ENCODE results near the gene NUTM2F.
"Not testable (repeated sequence)": the region's sequence is repeated elsewhere in the genome, so short reads cannot be mapped to it uniquely, and the experiment has no call there.

NUTM2F gene

DNA sequence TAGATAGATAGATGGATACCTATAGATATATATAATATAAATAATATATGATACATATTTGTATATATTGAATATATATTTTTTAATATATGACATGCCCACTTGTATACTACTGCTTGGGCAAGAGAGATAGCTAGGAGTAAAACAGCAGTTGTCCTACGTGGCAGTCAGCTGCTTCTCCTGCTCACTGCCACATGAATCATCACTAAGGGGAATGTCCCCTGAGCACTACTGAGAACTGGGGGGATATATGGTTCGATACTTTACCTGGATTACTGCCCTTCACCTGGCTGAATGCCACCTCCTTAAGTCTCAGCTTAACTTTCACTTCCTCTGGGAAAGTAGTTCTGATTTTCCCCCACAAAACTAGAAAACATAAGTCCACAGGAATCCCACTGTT, 13.3 kb upstream of the NUTM2F start:
- not testable (repeated sequence) for H3K27ac ChIP-seq (ENCODE audit: low read depth in 2 of 2, low read length in 2 of 2); H3K9ac ChIP-seq (ENCODE audit: low read depth in 1 of 2, low read length in 2 of 2); H3K9me3 ChIP-seq (ENCODE audit: control insufficient read depth in 2 of 2, low read length in 2 of 2); H3K36me3 ChIP-seq (ENCODE audit: control insufficient read depth in 2 of 2, insufficient read depth in 2 of 2, low read length in 2 of 2); H3K4me1 ChIP-seq (ENCODE audit: control insufficient read depth in 2 of 2, insufficient read depth in 2 of 2, low read length in 2 of 2); H3K4me3 ChIP-seq (ENCODE audit: low read length in 2 of 2); H3K27me3 ChIP-seq (ENCODE audit: control insufficient read depth in 2 of 2, insufficient read depth in 2 of 2, low read length in 2 of 2)

DNA sequence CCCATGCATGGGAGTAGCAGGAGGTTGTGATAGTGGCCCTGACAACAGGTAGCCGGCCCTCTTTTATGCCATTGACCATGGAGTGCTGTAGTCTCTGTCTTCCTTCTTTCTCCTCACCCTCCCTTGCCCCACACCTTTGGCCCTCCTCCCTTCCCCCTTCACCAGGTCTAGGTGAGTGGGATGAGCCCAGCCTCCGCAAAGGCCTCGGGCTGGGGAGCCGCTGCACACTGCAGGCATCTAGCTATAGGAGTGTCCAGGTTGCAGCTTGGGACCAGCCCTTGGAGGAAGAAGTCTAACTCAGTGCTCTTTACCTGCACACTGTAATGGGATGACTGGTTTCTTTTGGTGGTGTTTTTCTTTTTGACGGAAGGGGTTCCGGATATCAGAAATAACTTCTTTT, 12.3 kb upstream of the NUTM2F start:
- not testable (repeated sequence) for H3K4me1 ChIP-seq (ENCODE audit: control insufficient read depth in 2 of 2, insufficient read depth in 2 of 2, low read length in 2 of 2); H3K27ac ChIP-seq (ENCODE audit: low read depth in 2 of 2, low read length in 2 of 2); H3K36me3 ChIP-seq (ENCODE audit: control insufficient read depth in 2 of 2, insufficient read depth in 2 of 2, low read length in 2 of 2); H3K4me3 ChIP-seq (ENCODE audit: low read length in 2 of 2); H3K27me3 ChIP-seq (ENCODE audit: control insufficient read depth in 2 of 2, insufficient read depth in 2 of 2, low read length in 2 of 2); H3K9ac ChIP-seq (ENCODE audit: low read depth in 1 of 2, low read length in 2 of 2); H3K9me3 ChIP-seq (ENCODE audit: control insufficient read depth in 2 of 2, low read length in 2 of 2)

GRCh38 chr9:94339657-94340056, 11.2 kb upstream of the NUTM2F start:
- not testable (repeated sequence) for H3K27me3 ChIP-seq (ENCODE audit: control insufficient read depth in 2 of 2, insufficient read depth in 2 of 2, low read length in 2 of 2); H3K9me3 ChIP-seq (ENCODE audit: control insufficient read depth in 2 of 2, low read length in 2 of 2)

DNA sequence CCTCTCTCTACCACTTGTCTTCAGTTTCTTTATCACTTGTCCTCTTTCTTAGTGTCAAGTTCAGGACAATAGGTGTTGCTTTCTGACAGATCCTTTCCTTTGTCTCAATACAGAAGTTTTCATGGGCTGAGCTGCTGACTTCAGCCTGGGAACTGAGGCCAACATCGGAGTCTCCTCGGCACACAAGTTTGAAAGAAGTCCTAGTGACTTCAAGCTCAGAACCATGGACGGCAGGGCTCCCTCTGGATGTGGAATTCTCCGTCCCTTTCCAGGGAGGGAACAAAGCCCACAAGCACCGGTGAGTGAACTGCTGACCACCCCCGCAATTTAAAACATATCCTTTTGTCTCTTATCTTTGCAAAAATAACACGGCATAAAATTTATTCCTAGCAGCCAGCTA, 10.3 kb upstream of the NUTM2F start:
- not testable (repeated sequence) for H3K9ac ChIP-seq (ENCODE audit: low read depth in 1 of 2, low read length in 2 of 2); H3K36me3 ChIP-seq (ENCODE audit: control insufficient read depth in 2 of 2, insufficient read depth in 2 of 2, low read length in 2 of 2)

More at GRCh38 chr9:94339657-94340056, 11.2 kb upstream of the NUTM2F start:
- H3K4me3 ChIP-seq (ENCODE audit: low read length in 2 of 2); H3K4me1 ChIP-seq (ENCODE audit: control insufficient read depth in 2 of 2, insufficient read depth in 2 of 2, low read length in 2 of 2); H3K36me3 ChIP-seq (ENCODE audit: control insufficient read depth in 2 of 2, insufficient read depth in 2 of 2, low read length in 2 of 2); H3K9ac ChIP-seq (ENCODE audit: low read depth in 1 of 2, low read length in 2 of 2); H3K27ac ChIP-seq (ENCODE audit: low read depth in 2 of 2, low read length in 2 of 2): not testable (repeated sequence)

GRCh38 chr9:94336445-94336844, 8.0 kb upstream of the NUTM2F start:
- not testable (repeated sequence) for H3K9me3 ChIP-seq (ENCODE audit: control insufficient read depth in 2 of 2, low read length in 2 of 2); H3K36me3 ChIP-seq (ENCODE audit: control insufficient read depth in 2 of 2, insufficient read depth in 2 of 2, low read length in 2 of 2); H3K27ac ChIP-seq (ENCODE audit: low read depth in 2 of 2, low read length in 2 of 2); H3K4me1 ChIP-seq (ENCODE audit: control insufficient read depth in 2 of 2, insufficient read depth in 2 of 2, low read length in 2 of 2); H3K9ac ChIP-seq (ENCODE audit: low read depth in 1 of 2, low read length in 2 of 2); H3K4me3 ChIP-seq (ENCODE audit: low read length in 2 of 2); H3K27me3 ChIP-seq (ENCODE audit: control insufficient read depth in 2 of 2, insufficient read depth in 2 of 2, low read length in 2 of 2)

More for the DNA sequence above, 10.3 kb upstream of the NUTM2F start:
- not testable (repeated sequence) for H3K9me3 ChIP-seq (ENCODE audit: control insufficient read depth in 2 of 2, low read length in 2 of 2); H3K4me3 ChIP-seq (ENCODE audit: low read length in 2 of 2); H3K27me3 ChIP-seq (ENCODE audit: control insufficient read depth in 2 of 2, insufficient read depth in 2 of 2, low read length in 2 of 2); H3K4me1 ChIP-seq (ENCODE audit: control insufficient read depth in 2 of 2, insufficient read depth in 2 of 2, low read length in 2 of 2); H3K27ac ChIP-seq (ENCODE audit: low read depth in 2 of 2, low read length in 2 of 2)

DNA sequence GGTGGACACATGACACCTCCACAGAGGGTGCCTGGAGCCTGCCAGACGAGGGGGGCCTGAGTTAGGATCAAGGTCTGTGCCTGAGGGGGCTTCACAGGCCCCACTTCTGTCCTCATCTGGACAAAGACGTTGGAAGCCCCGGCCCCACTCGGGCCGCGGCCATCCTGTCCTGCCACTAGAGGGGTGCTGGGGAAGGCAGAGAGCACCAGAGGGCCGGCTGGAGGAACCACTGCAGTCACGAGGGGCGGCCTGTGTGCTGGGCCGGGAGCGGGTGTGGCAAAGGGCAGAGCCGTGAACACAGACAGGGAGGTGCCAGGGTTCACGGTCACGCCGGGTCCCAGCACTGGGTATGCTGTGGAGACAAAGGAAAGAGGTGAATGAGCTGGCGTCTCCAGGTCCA, 2.9 kb downstream of the NUTM2F start:
- not testable (repeated sequence) for H3K4me1 ChIP-seq (ENCODE audit: control insufficient read depth in 2 of 2, insufficient read depth in 2 of 2, low read length in 2 of 2); H3K27ac ChIP-seq (ENCODE audit: low read depth in 2 of 2, low read length in 2 of 2); H3K9ac ChIP-seq (ENCODE audit: low read depth in 1 of 2, low read length in 2 of 2); H3K27me3 ChIP-seq (ENCODE audit: control insufficient read depth in 2 of 2, insufficient read depth in 2 of 2, low read length in 2 of 2); H3K9me3 ChIP-seq (ENCODE audit: control insufficient read depth in 2 of 2, low read length in 2 of 2); H3K36me3 ChIP-seq (ENCODE audit: control insufficient read depth in 2 of 2, insufficient read depth in 2 of 2, low read length in 2 of 2); H3K4me3 ChIP-seq (ENCODE audit: low read length in 2 of 2)

DNA sequence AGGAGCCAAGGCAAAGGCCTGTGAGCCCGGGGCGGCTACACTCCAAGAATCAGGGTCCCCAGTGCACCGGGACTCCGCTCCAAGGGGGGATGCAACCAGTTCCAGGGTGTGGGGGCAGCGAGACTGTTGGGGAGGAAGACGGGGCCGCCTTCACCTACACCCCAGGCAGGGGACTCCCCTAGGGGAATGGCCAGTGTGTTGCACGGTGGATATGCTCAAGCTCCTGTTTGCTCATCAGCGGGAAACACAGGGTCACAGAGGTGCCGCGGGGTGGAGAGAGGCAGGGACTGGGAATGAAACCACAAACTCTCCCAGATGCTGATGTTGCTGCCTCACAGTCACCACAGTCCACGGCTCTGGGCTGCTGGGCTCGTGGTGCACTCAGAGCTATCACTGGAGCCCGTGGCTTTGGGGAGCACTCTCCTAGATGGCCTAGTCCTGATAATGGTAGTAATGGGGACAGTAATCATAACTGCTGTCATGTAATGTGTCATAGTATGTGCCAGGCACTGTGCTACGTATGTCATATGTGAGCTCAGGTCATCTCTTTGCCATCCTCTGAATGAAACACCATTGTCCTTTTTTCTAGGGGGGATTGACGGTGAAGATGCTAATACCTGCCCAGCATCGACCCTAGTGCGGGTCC, 5.2 kb downstream of the NUTM2F start:
- not testable (repeated sequence) for H3K27ac ChIP-seq (ENCODE audit: low read depth in 2 of 2, low read length in 2 of 2); H3K4me1 ChIP-seq (ENCODE audit: control insufficient read depth in 2 of 2, insufficient read depth in 2 of 2, low read length in 2 of 2); H3K36me3 ChIP-seq (ENCODE audit: control insufficient read depth in 2 of 2, insufficient read depth in 2 of 2, low read length in 2 of 2); H3K9me3 ChIP-seq (ENCODE audit: control insufficient read depth in 2 of 2, low read length in 2 of 2); H3K27me3 ChIP-seq (ENCODE audit: control insufficient read depth in 2 of 2, insufficient read depth in 2 of 2, low read length in 2 of 2); H3K4me3 ChIP-seq (ENCODE audit: low read length in 2 of 2); H3K9ac ChIP-seq (ENCODE audit: low read depth in 1 of 2, low read length in 2 of 2)

GRCh38 chr9:94322342-94322940, 6.0 kb downstream of the NUTM2F start:
- not testable (repeated sequence) for H3K4me3 ChIP-seq (ENCODE audit: low read length in 2 of 2)

DNA sequence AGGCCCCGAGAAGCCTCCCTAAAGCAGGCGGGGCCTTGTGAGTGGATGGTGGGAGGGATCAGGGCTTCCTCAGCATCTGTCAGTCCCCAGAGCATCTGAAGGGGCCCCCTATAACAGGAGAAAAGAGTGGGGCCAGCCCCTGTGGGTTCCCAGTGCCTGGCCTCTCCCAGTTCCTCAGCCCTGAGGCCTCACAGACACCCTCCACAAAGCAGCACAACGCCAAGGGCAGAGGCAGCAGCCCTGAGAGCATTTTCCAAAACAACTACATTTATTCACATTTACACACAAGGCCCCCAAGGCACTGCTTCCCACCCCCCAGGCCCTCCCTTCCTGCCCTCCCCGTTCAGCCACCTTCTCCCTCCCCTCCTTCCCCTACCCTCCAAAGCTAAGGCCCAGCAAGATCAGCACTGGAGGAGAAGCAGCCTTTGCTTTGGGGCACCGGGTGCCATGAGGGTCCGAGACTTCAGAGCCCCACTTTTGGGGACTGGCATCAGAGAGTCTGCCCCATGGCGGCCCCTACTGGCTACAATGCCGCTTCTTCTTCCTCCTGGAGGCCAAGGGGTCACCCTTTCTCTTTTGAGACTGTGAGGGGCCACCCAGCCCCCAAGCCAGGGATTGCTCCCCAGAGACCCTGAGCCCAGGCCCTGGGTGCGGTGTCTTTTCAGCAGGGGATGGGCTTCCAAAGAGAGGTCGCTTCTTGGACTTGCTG, 10.3 kb downstream of the NUTM2F start:
- not testable (repeated sequence) for H3K27ac ChIP-seq (ENCODE audit: low read depth in 2 of 2, low read length in 2 of 2); H3K36me3 ChIP-seq (ENCODE audit: control insufficient read depth in 2 of 2, insufficient read depth in 2 of 2, low read length in 2 of 2); H3K4me3 ChIP-seq (ENCODE audit: low read length in 2 of 2); H3K9me3 ChIP-seq (ENCODE audit: control insufficient read depth in 2 of 2, low read length in 2 of 2); H3K4me1 ChIP-seq (ENCODE audit: control insufficient read depth in 2 of 2, insufficient read depth in 2 of 2, low read length in 2 of 2); H3K27me3 ChIP-seq (ENCODE audit: control insufficient read depth in 2 of 2, insufficient read depth in 2 of 2, low read length in 2 of 2); H3K9ac ChIP-seq (ENCODE audit: low read depth in 1 of 2, low read length in 2 of 2)

More at GRCh38 chr9:94322342-94322940, 6.0 kb downstream of the NUTM2F start:
- not testable (repeated sequence) for H3K36me3 ChIP-seq (ENCODE audit: control insufficient read depth in 2 of 2, insufficient read depth in 2 of 2, low read length in 2 of 2); H3K9me3 ChIP-seq (ENCODE audit: control insufficient read depth in 2 of 2, low read length in 2 of 2); H3K27me3 ChIP-seq (ENCODE audit: control insufficient read depth in 2 of 2, insufficient read depth in 2 of 2, low read length in 2 of 2); H3K27ac ChIP-seq (ENCODE audit: low read depth in 2 of 2, low read length in 2 of 2); H3K9ac ChIP-seq (ENCODE audit: low read depth in 1 of 2, low read length in 2 of 2); H3K4me1 ChIP-seq (ENCODE audit: control insufficient read depth in 2 of 2, insufficient read depth in 2 of 2, low read length in 2 of 2)

DNA sequence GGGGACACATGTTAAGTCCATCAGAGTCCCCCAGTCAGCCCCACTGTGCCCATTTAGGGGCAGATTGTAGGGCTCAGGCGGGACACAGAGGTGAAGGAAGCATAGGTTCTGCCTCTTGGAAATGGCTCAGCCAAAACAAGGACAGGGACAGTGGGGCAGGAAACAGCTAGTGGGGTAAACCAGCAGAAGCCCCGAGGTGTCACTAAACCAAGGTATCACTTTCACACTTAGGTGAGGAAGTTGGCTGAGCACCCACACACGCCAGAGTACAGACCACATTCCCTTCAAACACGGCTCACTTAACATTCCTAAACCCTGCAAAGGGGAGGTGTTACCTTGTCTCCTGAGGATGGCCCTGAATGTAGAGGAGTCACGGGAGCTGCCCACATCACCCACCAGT, 12.2 kb downstream of the NUTM2F start:
- not testable (repeated sequence) for H3K9ac ChIP-seq (ENCODE audit: low read depth in 1 of 2, low read length in 2 of 2); H3K4me1 ChIP-seq (ENCODE audit: control insufficient read depth in 2 of 2, insufficient read depth in 2 of 2, low read length in 2 of 2); H3K9me3 ChIP-seq (ENCODE audit: control insufficient read depth in 2 of 2, low read length in 2 of 2); H3K27me3 ChIP-seq (ENCODE audit: control insufficient read depth in 2 of 2, insufficient read depth in 2 of 2, low read length in 2 of 2); H3K4me3 ChIP-seq (ENCODE audit: low read length in 2 of 2); H3K27ac ChIP-seq (ENCODE audit: low read depth in 2 of 2, low read length in 2 of 2); H3K36me3 ChIP-seq (ENCODE audit: control insufficient read depth in 2 of 2, insufficient read depth in 2 of 2, low read length in 2 of 2)

Data from mucosa of rectum (tissue), 2 donors.